Type B pancreatic cell (in vitro differentiated cells): ENCODE data around the gene MGA. TPM values are rescaled to one million over a fixed set of nuclear protein-coding genes. Genes with fewer than 3 reads are reported as not detected.

Experiments
- DNase-seq: peaks from one replicate; pipeline ENCODE4 v3.0.0; 2021; ENCODE audit warnings: mixed read lengths; ENCODE audit not compliant: unreplicated experiment; ENCODE audit errors: extremely low spot score
- H3K27ac Mint-ChIP-seq: 2 replicates; pipeline ENCODE4 v1.8.0; 2021; ENCODE audit warnings: mild to moderate bottlenecking, mixed read lengths
- H3K27me3 Mint-ChIP-seq: 2 replicates; pipeline ENCODE4 v1.8.0; 2021; ENCODE audit warnings: mixed read lengths
- H3K36me3 Mint-ChIP-seq: 2 replicates; pipeline ENCODE4 v1.8.0; 2021; ENCODE audit warnings: mixed read lengths
- H3K4me1 Mint-ChIP-seq: one replicate; pipeline ENCODE4 v1.8.0; 2021; ENCODE audit warnings: mixed read lengths; ENCODE audit not compliant: unreplicated experiment
- H3K4me3 Mint-ChIP-seq: 2 replicates; pipeline ENCODE4 v1.8.0; 2021; ENCODE audit warnings: mild to moderate bottlenecking, mixed read lengths
- H3K9me3 Mint-ChIP-seq: 2 replicates; pipeline ENCODE4 v1.8.0; 2021; ENCODE audit warnings: mixed read lengths
- total RNA-seq: library from RNA; stranded (reverse); gene quantifications from 2 replicates; pipeline ENCODE4 v1.2.1, GENCODE V29; 2021; ENCODE audit warnings: low replicate concordance
- TF ChIP-seq, protein P1 (sequence below): fragments of 200-600 bp; sonication (generic); conservative IDR thresholded peaks from 2 replicates; pipeline ENCODE4 v1.5.0; 2021; ENCODE audit warnings: antibody characterized with exemption, mild to moderate bottlenecking

MGA gene
- total RNA-seq, 1 donor from 2014 or later, result 54.9 TPM

DNA sequence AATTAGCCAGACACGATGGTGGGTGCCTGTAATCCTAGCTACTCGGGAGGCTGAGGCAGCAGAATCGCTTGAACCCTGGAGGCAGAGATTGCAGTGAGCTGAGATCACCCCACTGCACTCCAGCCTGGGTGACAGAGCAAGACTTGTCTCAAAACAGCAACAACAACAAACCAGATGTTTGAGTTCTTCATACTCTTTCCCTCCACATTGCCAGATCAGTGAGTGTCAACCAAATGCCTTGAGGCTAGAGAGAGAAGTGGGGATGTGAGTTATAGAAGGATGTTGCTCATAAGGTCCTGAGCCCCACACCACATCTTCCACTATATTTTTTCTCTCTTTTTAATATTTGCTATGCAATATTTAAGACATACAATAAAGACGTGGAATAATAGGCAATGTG lies 133.9 kb downstream of the MGA start:
- Mint-ChIP-seq H3K27ac (no peak overlapping the region), H3K36me3 (peaks cover 6% of the 10 kb centered on the region), H3K9me3 (no peaks in the 10 kb centered on the region), H3K27me3 (no peaks in the 10 kb centered on the region), H3K4me1 (peaks cover 59% of the 10 kb centered on the region), H3K4me3 (no peak overlapping the region)
- no peak for DNase-seq
- TF ChIP-seq, protein P1, sequence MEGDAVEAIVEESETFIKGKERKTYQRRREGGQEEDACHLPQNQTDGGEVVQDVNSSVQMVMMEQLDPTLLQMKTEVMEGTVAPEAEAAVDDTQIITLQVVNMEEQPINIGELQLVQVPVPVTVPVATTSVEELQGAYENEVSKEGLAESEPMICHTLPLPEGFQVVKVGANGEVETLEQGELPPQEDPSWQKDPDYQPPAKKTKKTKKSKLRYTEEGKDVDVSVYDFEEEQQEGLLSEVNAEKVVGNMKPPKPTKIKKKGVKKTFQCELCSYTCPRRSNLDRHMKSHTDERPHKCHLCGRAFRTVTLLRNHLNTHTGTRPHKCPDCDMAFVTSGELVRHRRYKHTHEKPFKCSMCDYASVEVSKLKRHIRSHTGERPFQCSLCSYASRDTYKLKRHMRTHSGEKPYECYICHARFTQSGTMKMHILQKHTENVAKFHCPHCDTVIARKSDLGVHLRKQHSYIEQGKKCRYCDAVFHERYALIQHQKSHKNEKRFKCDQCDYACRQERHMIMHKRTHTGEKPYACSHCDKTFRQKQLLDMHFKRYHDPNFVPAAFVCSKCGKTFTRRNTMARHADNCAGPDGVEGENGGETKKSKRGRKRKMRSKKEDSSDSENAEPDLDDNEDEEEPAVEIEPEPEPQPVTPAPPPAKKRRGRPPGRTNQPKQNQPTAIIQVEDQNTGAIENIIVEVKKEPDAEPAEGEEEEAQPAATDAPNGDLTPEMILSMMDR, result no peak

DNA sequence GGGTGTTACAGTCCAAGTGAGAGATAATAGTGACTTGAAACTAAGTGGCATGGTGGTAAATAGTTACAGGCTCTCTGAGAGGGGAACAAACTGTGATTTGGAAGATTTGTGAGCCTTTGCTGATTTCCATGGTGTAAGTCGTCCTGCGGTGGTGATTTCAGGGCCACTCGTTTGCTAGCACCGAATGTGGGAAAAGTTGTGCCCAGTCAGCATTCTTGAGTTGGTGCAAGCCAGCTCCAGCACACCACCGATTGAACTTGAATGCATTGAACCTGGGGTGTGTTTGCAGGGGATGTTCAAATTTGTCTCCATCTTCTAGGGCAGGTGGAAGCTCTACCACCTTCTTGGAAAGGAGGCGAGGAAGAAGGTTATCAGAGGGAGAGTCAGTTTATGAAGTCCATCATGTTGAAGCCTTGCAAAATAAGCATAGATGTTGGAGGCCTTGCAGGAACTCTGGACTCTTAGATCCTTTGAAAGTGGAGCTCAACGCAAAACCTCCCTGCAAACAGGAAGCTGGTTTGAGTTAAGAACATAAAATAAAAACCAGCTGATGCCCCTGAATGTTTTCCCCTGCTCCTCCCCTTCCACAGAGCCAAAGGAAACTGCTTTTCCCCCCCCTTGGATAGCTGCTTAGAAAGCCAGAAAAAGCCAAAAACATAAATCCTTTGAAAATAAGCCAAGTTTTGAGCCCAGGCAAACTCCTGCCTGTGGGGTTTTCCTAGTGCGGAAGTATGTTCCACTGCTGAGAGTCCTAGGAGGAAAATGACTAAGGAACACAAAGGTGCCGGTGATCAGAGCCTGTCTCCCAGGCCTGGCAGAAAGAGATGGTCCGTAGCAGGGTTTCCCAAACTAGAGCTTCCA lies 136.0 kb downstream of the MGA start:
- peaks cover 42% of the 10 kb centered on the region for H3K4me1 Mint-ChIP-seq
- no peaks in the 10 kb centered on the region for H3K9me3 Mint-ChIP-seq
- DNase-seq, result no peak
- H3K36me3 Mint-ChIP-seq, result peaks cover 10% of the 10 kb centered on the region
- peak overlapping the region; percentile 72 for H3K27ac Mint-ChIP-seq
- TF ChIP-seq, protein P1, result no peak
- peak overlapping the region; percentile 66 for H3K4me3 Mint-ChIP-seq
- H3K27me3 Mint-ChIP-seq, result no peaks in the 10 kb centered on the region

DNA sequence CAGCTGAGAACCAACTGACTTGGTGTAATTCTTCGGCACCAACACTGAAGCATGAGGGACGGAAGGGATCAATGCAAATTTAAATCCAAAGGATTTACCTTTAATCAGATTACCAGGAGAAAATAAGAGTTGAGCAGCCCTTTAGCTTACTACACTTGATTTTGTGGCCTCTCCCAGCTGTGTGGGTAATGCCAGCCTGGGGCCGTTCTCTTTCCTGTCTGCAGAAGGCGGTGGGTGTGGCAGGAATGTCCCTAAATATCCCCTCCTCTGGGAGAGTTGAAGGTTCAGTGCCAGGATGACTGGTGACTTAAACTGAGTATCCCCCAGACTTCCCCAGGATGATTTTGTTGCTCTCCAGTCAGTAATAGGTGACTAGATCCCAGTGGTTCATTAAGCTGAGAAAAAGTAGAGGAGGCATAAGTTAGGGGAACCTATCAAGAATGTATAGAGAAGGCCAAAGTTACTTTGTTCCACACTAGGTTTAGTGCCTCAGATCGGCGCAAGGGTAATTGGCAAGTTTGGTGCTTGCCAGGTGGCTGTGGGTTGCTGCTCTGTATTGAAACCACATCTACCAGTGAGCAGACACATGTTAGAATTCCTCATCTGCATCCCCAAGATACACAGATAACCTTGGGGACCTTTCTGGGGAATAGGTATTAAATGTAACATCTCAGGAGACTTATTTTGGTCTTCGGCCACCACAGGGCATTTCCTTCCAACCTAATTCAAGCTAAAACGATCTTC lies 137.2 kb downstream of the MGA start:
- no peak for DNase-seq
- Mint-ChIP-seq H3K27ac (no peak overlapping the region), H3K4me1 (peaks cover 31% of the 10 kb centered on the region), H3K27me3 (no peaks in the 10 kb centered on the region), H3K4me3 (no peak overlapping the region), H3K9me3 (no peaks in the 10 kb centered on the region), H3K36me3 (peaks cover 10% of the 10 kb centered on the region)
- TF ChIP-seq, protein P1, result no peak

DNA sequence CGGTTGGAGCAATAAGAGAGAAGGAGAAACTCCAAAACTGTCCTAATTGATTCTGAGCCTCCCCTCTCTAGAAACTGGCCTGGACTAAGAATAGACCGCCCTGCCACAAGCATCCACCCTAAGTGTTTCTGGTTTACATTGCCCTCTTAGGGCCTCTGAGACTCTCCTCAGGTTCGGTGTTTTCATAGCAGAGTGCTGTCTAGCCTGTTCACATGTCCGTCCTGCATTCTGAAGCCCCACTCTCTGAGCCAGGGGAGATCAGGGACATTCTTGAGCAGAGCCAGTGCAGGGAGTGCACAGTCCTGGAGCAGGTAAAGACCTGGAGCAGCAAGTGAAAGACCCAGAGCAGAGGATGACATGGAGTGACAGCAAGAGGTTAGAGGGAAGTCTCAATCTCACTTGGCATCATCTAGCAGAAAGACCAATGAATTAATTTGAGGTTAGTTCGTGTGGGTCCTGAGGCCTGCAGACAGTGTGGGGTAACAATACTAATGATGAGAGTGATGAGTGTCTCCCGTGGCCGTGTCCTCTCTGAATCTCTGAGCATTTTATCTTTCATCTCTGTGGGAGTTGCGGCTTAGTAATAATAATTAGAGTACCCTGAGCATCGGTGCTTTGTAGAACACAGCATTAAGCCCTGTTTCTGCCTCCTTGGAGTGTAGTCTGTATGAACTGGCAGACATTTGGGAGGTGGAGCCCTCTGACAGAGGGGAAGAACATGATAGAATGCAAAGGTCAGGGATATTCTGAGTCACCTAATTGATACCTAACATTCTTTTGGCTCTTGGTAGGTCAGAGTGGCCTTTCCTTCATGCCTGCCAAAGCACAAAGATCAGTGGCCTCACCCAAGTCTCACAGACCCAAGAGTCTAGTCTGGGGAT lies 138.6 kb downstream of the MGA start:
- Mint-ChIP-seq H3K36me3 (peaks cover 10% of the 10 kb centered on the region), H3K4me1 (peaks cover 30% of the 10 kb centered on the region), H3K27ac (no peak overlapping the region), H3K4me3 (no peak overlapping the region), H3K27me3 (no peaks in the 10 kb centered on the region), H3K9me3 (no peaks in the 10 kb centered on the region)
- TF ChIP-seq, protein P1, result no peak
- DNase-seq, result no peak

DNA sequence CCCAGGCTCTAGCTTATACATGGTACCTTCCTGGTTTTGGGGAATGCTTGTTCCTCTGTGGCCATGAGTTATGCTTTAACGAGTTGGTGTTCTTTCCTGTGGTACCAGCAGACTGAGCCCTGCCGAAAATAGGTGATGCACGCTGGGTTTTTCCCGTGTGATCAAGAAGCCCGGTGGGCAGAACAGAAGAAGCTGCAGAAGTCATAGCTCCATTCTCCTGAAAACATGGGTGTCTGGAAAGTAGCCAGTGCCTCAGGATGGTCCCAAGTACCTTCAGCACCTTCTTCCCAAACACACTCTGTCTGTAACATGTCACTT lies 139.2 kb downstream of the MGA start:
- TF ChIP-seq, protein P1, result no peak
- Mint-ChIP-seq H3K27me3 (no peaks in the 10 kb centered on the region), H3K36me3 (peaks cover 10% of the 10 kb centered on the region), H3K9me3 (no peaks in the 10 kb centered on the region), H3K4me1 (peaks cover 31% of the 10 kb centered on the region), H3K4me3 (no peak overlapping the region), H3K27ac (no peak overlapping the region)
- DNase-seq, result no peak
